Measurements from ENCODE around the gene COL16A1.
"Not testable (repeated sequence)": the region's sequence is repeated elsewhere in the genome, so short reads cannot be mapped to it uniquely, and the experiment has no call there.

The COL16A1 gene

DNA sequence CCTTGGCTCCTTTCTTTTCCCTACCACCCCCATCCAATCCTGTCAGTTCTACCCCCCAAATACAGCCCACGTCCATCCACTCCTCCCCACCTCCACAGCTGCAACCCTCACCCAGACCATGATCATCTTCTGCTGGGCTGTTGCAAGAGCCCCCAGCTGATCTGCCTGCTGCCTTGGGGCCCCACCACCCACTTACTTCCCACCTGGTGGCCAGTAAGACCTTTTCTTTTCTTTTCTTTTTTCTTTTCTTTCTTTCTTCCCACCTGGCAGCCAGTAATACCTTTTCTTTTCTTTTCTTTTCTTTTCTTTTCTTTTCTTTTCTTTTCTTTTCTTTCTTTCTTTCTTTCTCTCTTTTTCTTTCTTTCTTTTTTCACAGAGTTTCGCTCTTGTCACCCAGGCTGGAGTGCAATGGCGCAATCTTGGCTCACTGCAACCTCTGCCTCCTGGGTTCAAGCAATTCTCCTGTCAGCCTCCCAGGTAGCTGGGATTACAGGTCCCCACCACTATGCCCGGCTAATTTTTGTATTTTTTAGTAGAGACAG is 3.3 kb upstream of the COL16A1 start:
- DNase-seq (ENCODE audit: low read depth, low spot score), result not testable (repeated sequence)

DNA sequence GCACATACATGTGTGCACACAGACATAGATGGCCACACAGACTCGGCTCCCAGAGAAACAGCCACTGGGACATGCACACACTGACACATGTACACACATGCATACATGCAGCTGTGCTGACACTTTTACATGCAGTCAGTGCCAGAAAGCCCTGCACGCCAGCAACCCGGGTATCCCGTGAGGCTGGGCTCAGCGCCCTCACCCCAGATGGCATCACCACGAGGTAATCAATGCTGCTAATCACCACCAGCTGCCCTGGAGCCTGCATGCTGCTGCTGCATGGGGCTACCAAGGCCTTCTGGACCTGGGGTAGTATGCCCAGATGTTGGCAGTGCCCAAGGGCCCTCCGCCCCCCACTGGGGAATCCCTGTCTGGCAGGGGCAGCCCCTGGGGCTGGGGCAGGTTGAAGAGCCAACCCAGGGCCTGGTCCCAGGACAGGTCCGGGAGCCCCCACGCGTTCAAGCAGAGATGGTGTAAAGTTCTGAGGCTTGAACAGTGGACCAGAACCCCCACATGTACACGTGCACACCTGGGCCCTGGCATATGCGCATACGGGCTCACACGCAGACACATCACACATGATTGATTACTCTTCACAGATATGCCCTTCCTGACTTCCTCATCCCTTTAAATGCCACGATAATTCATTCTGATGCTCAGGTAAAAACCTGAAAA is 2.7 kb upstream of the COL16A1 start:
- DNase-seq (ENCODE audit: low read depth, low spot score), result no peak

DNA sequence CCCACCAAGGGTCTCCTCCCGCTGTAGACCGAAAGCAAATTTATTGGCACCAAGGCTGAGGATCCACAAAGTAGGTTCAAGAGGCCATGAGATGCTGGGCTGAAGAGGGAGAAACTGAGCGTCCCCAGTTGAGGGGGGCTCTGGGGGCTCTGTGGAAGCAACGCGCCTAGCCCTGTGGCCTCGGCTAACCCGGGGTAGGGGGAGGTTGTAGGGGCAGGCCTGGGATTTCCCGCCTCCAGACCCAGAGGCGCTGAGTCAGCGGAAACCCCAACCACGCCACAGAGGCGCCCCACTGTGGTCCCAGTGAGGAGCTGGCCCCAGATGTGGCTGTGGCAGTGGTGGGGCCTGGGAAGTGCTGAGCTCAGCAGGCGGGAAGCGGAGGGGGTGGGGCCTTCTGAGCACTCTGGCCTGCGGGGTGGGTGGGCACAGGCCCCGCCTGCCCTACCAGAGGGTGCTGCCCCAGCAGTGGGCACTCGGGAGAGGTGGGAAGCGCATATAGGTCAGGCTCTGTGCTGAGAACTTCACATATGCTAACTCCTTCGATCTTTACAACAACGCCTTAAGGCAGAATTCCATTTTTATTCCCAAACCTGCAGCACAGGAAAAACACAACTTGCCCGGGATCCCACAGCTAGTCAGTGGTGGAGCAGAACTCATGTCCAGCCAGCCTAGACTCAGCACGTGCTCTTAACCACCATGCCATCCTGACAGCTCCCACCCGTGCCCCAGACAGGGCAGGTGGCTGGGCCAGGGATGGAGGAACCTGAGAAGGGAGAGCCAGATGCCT is 1.5 kb upstream of the COL16A1 start:
- DNase-seq (ENCODE audit: low read depth, low spot score), result peak; percentile 85

DNA sequence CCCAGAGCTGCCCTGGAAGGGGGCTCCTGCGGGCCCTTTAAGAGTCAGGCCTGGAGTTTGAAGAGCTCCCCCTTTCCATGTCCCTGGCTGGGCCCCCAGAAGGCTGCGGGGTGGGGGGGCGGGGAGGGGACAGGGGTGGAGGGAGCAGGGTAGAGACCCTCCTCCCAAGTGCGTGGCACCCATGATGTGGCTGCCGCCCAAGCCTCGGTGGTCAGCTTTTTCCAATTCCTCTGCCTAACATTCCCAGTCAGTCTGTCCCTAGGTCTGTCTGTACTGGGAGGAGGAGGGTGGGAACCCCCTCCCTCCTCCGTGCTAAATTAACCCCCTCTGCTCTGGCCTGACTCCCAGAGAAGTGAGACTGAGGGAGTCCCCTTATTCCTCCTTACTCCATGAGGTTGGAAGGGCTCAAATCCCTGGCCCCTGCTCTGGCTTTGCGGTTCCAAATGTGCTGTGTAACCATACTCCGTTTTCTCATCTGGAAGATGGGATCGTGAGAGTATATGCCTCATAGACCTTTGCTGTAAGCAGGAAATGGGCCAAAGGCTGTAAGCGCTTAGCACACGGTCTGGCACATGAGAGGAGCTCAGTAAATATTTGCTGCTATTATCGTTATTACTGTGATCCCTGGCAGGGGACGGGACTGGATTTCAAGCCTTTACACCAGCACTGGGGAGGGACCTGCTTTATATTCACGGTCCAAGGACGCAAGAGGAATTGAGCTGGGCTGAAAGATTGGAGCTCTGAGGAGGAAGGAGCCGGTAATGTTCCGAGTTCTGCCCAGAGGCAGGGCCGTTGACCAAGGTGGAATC is 658 bp upstream of the COL16A1 start:
- DNase-seq (ENCODE audit: low read depth, low spot score), result peak; percentile 56

DNA sequence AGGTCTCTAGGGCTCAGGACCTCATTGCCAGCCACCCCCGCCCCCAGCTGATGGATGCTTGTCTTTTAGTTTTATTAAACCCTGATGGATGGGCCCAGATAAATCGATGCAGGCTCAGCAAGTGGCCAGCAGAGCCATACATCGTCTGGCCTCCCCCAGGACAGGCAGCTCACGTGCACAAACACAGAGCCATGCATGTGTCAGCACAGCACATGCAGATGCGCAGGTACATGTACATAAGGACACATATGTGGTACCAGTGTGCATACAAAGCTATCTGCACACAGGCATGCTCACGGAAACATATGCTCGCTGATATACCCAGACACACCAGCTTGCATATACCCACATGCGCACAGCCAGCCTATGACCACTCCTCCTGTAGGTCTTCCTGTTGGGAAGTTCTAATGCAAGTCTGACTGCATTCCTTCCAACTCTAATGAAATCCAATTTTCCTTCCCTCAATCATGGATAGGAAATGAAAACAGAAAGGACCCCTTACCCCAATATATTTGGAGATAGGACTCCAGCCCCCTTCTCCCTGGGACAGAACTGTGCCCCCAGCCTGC is 897 bp downstream of the COL16A1 start:
- no peak for DNase-seq (ENCODE audit: low read depth, low spot score)

DNA sequence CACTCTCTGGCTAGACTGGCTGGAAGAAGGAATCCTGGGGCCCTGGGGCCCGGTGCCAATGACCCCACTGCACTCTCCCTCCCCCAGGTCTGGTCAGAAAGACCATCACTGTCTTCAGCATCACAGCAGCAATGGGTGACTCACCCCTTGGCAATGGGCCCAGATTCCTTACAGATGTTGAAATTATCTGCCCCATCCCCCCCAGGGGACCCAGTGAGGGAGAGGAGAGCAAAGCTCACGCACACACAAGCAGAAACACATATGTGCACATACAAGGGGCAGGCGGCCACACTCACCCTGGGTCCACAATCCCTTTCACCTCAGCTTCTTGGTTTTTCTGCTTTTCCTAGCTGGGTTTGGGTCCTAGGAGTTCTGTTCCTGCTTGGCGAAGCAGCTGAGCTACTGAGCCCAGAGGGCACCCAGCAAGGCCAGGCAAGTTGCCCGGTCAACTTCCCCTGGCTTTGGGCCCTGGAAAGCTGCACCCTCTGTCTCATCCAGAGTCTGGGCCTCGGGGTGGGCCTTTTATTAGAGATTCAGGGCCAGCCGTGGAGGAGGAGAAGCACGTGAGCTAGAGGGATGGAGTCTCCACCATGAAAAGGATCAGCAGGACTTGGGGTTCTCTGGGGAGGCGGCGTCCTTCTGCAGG is 2.6 kb downstream of the COL16A1 start:
- DNase-seq (ENCODE audit: low read depth, low spot score), result peak; percentile 70

DNA sequence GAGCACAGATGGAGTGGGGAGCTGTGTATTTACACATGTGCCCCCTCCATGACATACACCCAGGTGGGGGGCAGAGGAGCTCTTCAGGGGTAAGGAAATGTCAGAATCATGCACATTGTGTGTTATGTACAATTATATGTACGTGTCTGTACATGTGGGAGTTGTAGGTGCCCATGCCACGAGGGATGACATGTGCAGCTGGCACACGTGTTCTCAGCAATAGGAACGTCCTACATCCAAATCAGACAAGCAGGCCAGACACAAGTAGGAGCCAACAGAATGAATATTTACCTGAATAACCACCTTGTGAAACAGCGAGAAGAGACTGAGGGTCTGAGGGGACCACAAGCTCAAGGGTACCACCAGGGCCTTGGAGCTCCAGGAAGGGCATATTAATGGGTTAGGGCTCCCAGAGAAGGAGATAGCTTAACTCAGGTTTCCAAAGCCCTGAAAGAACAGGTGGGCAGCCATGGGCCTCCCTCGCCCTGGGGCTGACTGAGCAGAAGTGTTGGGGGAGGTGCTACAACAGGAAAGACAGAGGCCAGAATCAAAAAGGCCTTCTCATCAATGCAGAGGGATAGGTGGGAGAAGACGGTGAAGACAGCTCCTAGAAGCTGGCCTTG is 3.2 kb downstream of the COL16A1 start:
- no peak for DNase-seq (ENCODE audit: low read depth, low spot score)

DNA sequence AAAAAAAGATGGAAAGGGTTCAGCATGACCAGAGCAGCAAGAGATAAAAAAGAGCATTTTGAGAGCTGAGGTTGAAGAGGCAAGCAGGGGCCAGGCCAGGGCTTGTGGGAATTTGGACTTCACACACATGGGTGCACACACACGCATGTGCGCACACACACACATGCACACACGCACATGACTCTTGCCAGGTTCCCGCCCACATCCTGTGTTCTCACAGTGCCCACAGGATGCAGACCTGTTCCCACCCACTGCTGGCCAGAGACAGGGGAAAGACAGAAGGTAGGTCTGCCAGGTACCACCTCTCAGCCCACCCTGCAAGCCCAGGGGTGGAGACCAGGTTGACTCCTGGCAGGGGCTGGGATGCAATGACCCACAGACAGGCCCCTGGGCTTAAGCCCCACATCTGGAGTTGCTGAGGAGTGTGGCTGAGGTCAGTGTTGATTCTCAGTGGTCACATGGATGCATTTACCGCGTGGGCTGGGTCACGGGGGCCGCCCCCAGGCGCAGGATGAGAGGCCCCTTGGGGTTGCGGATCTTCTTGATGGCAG is 4.4 kb downstream of the COL16A1 start:
- no peak for DNase-seq (ENCODE audit: low read depth, low spot score)

DNA sequence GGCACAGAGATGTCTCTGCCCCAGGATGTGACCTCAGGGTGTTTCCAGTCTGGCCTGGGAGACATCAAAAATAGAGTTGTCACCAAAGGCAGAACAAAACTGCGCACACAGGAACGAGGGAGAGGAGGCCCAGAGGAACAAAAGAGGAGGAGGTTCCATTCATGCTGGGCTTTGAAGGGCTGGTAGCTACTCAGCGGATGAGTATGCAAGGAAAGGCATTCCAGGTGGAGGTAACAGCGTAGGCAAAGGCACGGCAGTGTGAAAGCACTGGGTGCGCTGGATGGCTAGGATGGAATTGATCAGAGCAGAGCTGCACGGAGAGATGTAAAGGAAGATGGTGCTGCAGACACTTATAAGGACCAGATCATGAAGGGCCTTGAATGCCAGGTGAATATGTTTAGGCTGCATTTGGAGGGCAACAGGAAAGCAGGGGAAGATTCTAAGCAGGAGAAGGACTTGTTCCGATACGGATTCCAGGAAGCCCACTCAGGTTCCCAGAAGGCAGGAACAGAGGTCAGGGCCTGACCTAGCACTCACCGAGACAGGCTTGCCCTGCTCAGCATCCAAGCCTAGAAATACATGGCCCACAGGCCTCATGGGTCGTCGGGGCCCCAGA is 6.3 kb downstream of the COL16A1 start:
- DNase-seq (ENCODE audit: low read depth, low spot score), result no peak

DNA sequence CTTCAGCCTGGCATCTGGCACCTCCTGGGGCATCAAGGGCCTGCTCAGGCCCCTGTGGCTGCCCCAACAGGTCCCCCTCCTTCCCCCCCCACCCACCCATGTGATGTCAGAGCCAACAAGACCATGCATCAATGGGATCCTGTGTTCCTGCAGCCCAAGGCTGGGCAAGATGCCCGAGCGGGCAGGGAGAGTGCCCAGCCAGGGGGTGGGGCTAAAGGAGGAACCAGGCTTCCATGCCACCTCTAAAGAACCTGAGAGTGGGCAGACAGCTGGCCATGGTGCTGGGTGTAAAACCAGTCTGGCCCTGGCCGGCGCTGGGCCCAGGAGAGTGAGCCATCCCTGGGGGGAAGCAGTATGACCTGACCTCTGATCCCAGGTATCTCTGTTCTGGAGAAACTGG is 7.6 kb downstream of the COL16A1 start:
- DNase-seq (ENCODE audit: low read depth, low spot score), result no peak

DNA sequence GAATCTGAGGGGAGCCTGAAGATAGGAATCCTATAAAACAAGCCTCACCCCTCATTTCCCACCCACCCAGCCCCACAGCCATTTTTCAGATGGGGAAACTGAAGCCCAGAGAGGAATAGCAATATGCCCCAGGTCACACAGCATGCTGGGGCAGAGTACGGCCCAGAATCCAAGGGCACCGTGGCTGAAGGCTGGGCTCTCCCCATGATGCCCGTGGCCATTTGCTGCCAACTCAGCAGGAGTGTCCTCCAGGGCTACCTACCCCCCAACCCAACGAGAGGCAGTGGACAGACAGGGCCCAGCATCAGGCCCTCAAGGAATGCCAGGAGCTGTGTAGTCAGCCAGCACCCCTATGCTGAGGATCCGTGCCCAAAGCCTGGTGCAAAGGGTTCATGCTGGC is 8.5 kb downstream of the COL16A1 start:
- DNase-seq (ENCODE audit: low read depth, low spot score), result no peak

DNA sequence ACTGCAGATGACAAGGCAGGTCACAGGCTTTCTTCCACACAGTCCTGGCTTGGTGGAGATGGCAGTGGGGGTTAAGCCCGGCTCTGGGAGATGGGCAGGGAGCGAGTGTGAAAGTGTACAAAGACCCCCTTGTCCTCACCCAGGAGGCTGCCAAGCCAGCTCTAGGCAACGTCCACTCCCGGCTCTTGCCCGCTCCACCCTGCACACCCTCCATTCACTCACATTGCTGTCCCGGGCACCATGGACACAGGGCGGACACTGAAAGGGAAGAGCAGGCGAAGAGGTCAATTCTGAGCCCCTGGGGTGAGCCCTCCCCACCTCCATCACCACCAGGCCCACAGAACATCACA is 8.9 kb downstream of the COL16A1 start:
- DNase-seq (ENCODE audit: low read depth, low spot score), result no peak

DNA sequence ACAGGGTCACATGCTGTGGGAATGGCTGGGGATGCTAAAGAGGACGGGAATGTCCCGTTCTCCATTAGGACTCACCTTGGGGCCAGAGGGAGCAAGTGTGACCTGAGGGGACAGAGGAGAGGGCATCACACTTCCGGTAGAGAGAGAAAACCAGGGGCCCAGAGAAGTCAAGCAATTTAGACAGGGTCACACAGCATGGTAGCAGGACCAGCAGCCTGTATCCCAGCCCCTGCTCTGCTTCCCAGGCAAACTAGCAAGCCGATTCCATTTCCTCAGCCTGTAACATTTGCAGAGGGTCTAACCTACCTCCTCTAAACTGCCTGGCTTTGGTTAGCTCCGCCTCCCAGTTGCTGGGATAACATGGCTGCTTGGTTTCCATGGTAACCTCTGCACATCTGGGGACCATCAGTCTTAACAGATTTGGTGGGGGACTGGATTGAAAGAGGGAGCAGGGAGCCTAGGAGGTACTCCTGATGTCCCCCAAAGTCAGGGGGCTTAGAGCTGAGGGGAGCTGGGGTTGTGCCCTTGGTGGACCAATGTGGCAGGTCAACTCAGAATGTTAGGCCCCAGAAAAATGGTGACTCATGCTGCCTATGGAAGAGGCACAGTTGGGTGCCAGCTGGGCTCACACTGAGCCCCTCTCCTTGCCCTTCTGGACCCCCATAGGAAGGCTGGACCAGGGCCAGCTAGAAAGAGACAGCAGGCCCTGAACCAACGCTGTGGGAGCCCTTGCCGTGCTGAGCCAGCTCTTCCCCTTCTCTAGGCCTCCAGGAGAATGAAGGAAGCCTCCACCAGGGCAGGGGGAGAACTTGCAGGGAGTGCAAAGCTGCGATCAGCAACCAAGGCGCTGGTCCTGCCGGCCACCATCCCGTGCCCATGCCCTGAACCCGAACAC is 9.5 kb downstream of the COL16A1 start:
- no peak for DNase-seq (ENCODE audit: low read depth, low spot score)

DNA sequence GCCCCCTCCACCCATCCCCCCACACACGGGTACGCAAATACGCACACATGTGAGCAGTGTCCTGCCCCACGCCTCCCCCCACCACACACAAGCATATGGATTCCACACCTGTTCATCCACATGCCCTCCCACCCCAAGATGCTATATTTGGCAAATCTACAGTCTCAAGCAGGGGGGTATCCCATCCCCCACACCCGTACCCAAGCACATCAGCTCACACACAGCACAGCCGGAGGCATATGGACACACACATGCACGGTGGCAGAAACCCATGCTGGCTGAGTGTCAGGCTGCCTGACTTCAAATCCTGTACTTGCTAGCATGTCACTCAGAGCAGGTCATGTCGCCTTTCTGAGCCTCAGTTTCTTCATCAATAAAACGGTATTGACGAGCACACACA is 10.6 kb downstream of the COL16A1 start:
- no peak for DNase-seq (ENCODE audit: low read depth, low spot score)

DNA sequence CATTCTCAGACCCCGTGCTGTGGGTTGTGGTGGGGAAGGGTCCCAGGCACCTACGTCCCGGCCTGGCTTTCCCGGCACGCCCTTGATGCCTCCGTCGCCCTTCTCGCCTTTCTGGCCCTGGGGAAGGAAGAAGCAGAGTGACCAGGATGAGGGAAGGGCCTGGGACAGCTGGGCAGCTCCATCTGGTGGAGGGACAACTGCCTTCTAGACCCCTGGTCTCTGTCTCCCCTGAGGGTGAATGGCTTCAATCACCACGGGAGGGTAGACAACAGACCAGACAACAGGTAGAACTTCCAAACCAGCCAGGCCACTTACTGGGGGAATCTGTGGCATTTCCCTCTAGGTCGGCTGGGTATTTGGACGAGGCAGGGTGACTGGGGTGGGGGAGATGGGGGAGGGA is 11.9 kb downstream of the COL16A1 start:
- DNase-seq (ENCODE audit: low read depth, low spot score), result peak; percentile 86

DNA sequence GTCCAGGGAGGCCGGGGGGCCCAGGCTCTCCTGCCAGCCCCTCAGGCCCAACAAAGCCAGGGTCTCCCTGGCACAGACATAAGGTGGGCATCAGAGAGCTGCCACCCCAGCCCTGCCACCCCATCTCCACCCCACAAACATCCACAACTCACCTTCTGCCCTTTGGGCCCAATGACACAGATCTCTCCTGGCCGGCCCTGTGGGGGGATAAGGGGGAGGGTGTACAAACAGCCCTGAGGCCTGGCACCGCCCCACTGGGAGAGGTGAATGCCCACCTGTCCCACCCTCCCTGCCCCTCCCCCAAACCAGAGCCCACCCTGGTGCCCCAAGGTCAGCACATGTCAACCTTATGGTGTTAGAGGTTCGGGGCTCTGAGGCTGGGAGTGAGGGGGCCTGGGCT is 12.4 kb downstream of the COL16A1 start:
- no peak for DNase-seq (ENCODE audit: low read depth, low spot score)

DNA sequence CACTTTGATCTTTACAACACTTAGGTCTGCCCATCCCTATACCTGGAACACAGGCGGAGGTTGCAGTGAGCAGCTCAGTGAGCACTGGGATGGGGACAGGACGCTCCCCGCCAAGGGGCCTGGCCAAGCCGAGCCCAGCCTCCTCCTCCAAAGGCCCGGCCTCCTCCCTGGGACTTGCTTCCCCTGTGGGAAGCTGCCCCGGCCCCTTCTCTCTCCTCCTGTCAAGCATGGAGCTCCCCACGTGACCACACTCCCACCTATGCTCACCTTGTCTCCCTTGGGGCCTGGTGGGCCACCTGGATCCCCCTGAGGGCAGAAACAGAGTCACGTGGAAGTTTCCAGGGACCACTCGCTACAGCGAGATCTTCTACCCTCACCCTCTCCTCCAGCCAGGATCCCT is 12.9 kb downstream of the COL16A1 start:
- no peak for DNase-seq (ENCODE audit: low read depth, low spot score)

DNA sequence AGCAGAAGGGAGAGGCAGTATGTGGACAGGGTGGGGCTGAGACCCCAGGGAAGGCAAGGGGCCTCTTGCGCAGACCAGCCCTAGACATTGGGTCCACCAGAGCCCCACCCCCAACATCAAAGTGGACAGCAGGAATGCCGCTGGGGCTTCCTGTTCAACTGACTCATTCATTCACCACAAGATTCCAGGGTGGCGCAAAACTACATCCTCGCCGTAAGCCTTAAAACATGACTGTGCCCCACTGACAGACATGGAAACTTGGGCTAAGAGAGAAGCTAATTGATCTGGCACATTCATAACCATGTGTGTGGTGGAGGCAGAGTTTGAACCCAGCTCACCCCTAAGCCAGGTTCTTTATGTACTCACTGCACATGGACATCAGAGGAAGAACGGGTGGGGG is 14.0 kb downstream of the COL16A1 start:
- no peak for DNase-seq (ENCODE audit: low read depth, low spot score)

DNA sequence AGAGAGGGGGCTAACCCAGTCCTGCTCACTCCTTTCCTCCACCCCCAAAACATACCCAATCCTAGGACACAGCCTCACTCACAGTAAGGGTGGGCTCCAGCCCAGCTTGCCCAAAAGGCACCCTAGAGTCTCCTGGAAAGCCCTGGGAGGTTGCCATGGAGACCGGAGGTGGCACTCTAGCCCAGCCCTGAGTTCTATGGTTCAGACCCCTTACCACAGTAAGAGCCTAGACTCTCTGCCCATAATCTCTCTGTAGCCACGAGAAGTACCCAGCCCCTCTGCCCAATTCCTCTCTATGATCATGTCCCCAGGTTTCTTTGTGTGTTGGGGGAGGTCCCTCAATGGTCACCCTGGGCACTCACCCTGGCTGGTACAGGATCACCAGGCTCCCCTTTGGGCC is 14.4 kb downstream of the COL16A1 start:
- no peak for DNase-seq (ENCODE audit: low read depth, low spot score)

Measured in ELF-1 (cell line).